GM18951 (cell line): ENCODE data around the gene GPR63.

Source experiments
- POLR2A ChIP-seq: IDR thresholded peaks from 4 replicates; pipeline ENCODE4 v1.6.1; 2011; ENCODE audit warnings: mild to moderate bottlenecking; ENCODE audit not compliant: insufficient read length, insufficient read depth; ENCODE audit errors: extremely low read depth
- in situ Hi-C: fragments of 300-500 bp; cut with MboI; formaldehyde crosslinking; loops from one replicate; pipeline ENCODE4 v1.12.0; 2022; ENCODE audit warnings: low sequenced_read_pairs, mixed read lengths, inconsistent platforms; ENCODE audit not compliant: unreplicated experiment

Gene GPR63

GRCh38 chr6:96852605-96853004, 15.3 kb upstream of the GPR63 start:
- TF ChIP-seq POLR2A = no peak
- in situ Hi-C loops = no loop called here

- TF ChIP-seq POLR2A = no peak
- in situ Hi-C loops = no loop called here
Observed at GRCh38 chr6:96851858-96852257, 14.6 kb upstream of the GPR63 start.

- in situ Hi-C loops = no loop called here
- TF ChIP-seq POLR2A = no peak
Observed at GRCh38 chr6:96849615-96850014, 12.3 kb upstream of the GPR63 start.

- in situ Hi-C loops = no loop called here
Observed at GRCh38 chr6:96844530-96844929, 7.3 kb upstream of the GPR63 start.

GRCh38 chr6:96841345-96841744, 4.1 kb upstream of the GPR63 start:
- in situ Hi-C loops = no loop called here
- TF ChIP-seq POLR2A = no peak

More at GRCh38 chr6:96844530-96844929, 7.3 kb upstream of the GPR63 start:
- TF ChIP-seq POLR2A = no peak

- no peak for TF ChIP-seq POLR2A
- in situ Hi-C loops = no loop called here
Observed at GRCh38 chr6:96836631-96837080, 621 bp downstream of the GPR63 start.

GRCh38 chr6:96834070-96834469, 3.2 kb downstream of the GPR63 start:
- in situ Hi-C loops = no loop called here
- TF ChIP-seq POLR2A = no peak

- in situ Hi-C loops = no loop called here
- TF ChIP-seq POLR2A = no peak
Observed at GRCh38 chr6:96832780-96833179, 4.5 kb downstream of the GPR63 start.

- TF ChIP-seq POLR2A = no peak
- in situ Hi-C loops = no loop called here
Observed at GRCh38 chr6:96826865-96827264, 10.4 kb downstream of the GPR63 start.

GRCh38 chr6:96823743-96824142, 13.5 kb downstream of the GPR63 start:
- TF ChIP-seq POLR2A = no peak
- in situ Hi-C loops = no loop called here

- in situ Hi-C loops = no loop called here
- no peak for TF ChIP-seq POLR2A
Observed at GRCh38 chr6:96821034-96821433, 16.2 kb downstream of the GPR63 start.

GRCh38 chr6:96816301-96816817, 20.9 kb downstream of the GPR63 start:
- in situ Hi-C loops = no loop called here

GRCh38 chr6:96814625-96815024, 22.7 kb downstream of the GPR63 start:
- in situ Hi-C loops = no loop called here
- TF ChIP-seq POLR2A = no peak

More at GRCh38 chr6:96816301-96816817, 20.9 kb downstream of the GPR63 start:
- TF ChIP-seq POLR2A = no peak

- in situ Hi-C loops = no loop called here
- TF ChIP-seq POLR2A = no peak
Observed at GRCh38 chr6:96812077-96812703, 25.1 kb downstream of the GPR63 start.
